BLaER1 (cell line): ENCODE data around the gene FUBP1.
A peak's percentile ranks its signal among the peaks of the same experiment; 100 is the strongest.
"Not testable (repeated sequence)": the region's sequence is repeated elsewhere in the genome, so short reads cannot be mapped to it uniquely, and the experiment has no call there.

Source experiments
- H3K27ac ChIP-seq: shearing (Covaris generic); formaldehyde crosslinking; 2 replicates; pipeline ENCODE4 v1.8.1; 2022
- H3K27me3 ChIP-seq: shearing (Covaris generic); formaldehyde crosslinking; 2 replicates; pipeline ENCODE4 v1.8.1; 2022
- H3K36me3 ChIP-seq: shearing (Covaris generic); formaldehyde crosslinking; 2 replicates; pipeline ENCODE4 v1.8.1; 2022
- H3K4me1 ChIP-seq: shearing (Covaris generic); formaldehyde crosslinking; 2 replicates; pipeline ENCODE4 v1.8.1; 2022
- H3K4me2 ChIP-seq: shearing (Covaris generic); formaldehyde crosslinking; 2 replicates; pipeline ENCODE4 v1.8.1; 2022
- H3K4me3 ChIP-seq: shearing (Covaris generic); formaldehyde crosslinking; 2 replicates; pipeline ENCODE4 v1.8.1; 2022
- H3K9ac ChIP-seq: shearing (Covaris generic); formaldehyde crosslinking; 2 replicates; pipeline ENCODE4 v1.8.1; 2022
- H3K9me3 ChIP-seq: shearing (Covaris generic); formaldehyde crosslinking; 2 replicates; pipeline ENCODE4 v1.8.1; 2022
- H4K20me1 ChIP-seq: shearing (Covaris generic); formaldehyde crosslinking; 2 replicates; pipeline ENCODE4 v1.8.1; 2022
- Cebpa-rat ChIP-seq: shearing (Covaris generic); IDR thresholded peaks from 2 replicates; pipeline ENCODE4 v1.8.1; 2022

Gene FUBP1

DNA sequence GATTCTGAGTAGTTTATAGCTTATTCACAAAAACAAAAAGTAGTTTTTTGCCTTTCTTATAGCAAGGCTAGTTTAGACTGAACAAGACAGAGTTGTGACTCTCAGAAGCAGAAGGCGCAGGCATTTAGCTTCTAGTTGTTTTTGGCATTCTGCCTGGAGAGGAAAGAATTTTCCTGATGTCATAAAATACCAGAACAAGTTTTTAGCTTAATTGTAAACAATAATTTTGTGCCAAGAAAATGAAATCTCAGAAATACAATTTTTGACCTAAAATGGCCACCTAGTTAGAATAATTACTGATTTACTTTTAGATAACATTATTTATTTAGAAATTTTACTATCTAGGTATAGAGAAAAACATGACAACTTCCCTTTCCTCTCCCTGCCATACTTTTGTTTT lies 26.9 kb upstream of the FUBP1 start:
- Histone ChIP-seq H3K4me1 (peaks cover 38% of the 10 kb centered on the region), H3K36me3 (no peaks in the 10 kb centered on the region), H3K27ac (peak overlapping the region; percentile 93; the same call in 1 of the 2 replicates), H3K9me3 (no peaks in the 10 kb centered on the region), H3K9ac (peak overlapping the region; percentile 77; the same call in 1 of the 2 replicates), H3K27me3 (no peaks in the 10 kb centered on the region), H3K4me3 (peak overlapping the region; percentile 64), H3K4me2 (peak overlapping the region; percentile 73), H4K20me1 (no peaks in the 10 kb centered on the region)
- TF ChIP-seq Cebpa-rat, result no peak

DNA sequence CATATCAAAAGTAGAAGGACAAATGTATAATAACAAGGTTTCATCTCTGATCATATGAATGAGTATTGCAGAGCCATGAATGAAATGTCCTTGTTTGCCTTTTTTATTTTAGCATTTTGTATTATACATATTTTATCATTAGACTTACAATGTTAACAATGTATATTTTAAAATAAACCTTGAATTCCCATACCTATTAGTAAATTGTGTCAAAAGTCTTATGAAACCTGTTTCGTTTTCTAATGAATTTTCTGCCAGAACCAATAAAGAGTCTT lies 26.5 kb upstream of the FUBP1 start:
- peaks cover 38% of the 10 kb centered on the region for H3K4me1 ChIP-seq
- peak overlapping the region; percentile 64 for H3K4me3 ChIP-seq
- no peaks in the 10 kb centered on the region for H3K9me3 ChIP-seq
- TF ChIP-seq Cebpa-rat, result no peak
- peak overlapping the region; percentile 77 for H3K9ac ChIP-seq
- peak overlapping the region; percentile 93 for H3K27ac ChIP-seq
- no peaks in the 10 kb centered on the region for H4K20me1 ChIP-seq
- peak overlapping the region; percentile 73 for H3K4me2 ChIP-seq
- no peaks in the 10 kb centered on the region for H3K27me3 ChIP-seq
- H3K36me3 ChIP-seq, result no peaks in the 10 kb centered on the region

DNA sequence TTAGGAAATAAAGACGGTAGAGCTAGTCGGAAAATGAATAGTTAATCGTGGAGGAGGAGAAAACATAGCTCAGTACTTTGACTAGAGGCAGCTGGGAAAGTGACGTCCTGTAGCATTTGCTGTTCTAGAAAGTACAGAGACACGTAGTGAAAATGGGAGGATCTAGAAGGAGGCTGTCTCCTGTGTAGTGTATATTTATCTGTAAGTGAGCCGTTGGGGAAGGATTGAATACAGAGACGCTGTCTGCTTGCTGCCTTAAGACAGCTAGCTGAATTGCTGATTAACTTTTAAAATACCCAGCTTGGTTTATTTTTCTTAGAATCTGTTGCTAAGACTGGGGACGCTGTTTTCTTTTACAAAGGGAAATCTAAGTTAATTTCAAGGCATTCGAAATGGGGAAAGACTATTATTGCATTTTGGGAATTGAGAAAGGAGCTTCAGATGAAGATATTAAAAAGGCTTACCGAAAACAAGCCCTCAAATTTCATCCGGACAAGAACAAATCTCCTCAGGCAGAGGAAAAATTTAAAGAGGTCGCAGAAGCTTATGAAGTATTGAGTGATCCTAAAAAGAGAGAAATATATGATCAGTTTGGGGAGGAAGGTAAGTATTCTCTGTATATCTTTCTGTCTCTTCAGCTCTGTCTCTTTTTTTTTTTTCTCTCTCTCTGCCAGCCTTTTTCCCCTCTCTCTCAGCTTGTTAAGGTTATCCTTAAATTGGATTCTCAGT lies 26.0 kb upstream of the FUBP1 start, which contains the start of gene DNAJB4:
TSS of gene DNAJB4 (plus strand) at position 221 of the 729 bp plus-strand sequence. CDS start at position 393, 172 bp downstream.
- TF ChIP-seq Cebpa-rat, result no peak
- H3K4me3 ChIP-seq, result peak within 1 kb of the TSS; percentile 64
- H3K27ac ChIP-seq, result peak within 1 kb of the TSS; percentile 93
- no peaks in the 10 kb centered on the region for H4K20me1 ChIP-seq
- H3K27me3 ChIP-seq, result no peaks in the 10 kb centered on the region
- H3K9ac ChIP-seq, result peak within 1 kb of the TSS; percentile 77
- H3K9me3 ChIP-seq, result no peaks in the 10 kb centered on the region
- H3K4me1 ChIP-seq, result peaks cover 38% of the 10 kb centered on the region
- H3K4me2 ChIP-seq, result peak within 1 kb of the TSS; percentile 73
- no peaks in the 10 kb centered on the region for H3K36me3 ChIP-seq

DNA sequence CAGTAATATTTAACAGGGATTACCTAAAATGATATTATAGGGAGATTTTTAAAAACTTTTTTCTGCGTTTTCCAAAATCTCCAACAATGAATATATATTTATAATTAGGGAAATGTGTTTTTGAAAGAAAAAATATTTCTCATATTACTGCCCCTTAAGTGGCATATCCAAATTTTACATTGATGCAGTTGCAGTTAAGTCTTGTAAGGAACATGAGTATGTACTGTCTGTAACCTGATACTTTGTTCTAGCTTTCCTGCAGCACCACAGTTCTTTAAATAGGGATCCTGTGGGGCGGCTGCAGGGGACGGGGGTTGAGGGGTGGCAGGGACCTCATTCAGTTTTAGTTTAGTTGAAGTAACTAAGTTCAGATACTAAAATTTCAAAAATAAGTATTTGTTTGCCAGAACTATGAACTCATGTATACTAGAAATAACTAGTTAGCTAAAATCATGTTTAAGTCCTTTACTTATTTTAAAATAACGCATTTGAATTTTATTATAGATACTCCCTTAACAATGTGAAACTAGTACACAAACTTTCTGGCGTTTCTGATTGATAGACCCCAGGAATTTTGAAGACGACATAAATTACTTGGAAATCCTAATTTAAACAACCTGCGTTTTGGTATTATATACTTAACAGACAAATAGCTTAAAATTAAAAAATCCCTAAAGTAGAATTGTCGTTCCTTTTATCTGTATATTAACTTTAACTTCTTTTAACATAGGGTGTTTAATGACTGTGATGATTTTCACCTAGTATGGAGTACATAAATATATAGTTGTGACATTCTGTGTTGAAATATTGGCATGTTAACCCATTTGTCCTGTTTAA lies 25.2 kb upstream of the FUBP1 start:
- Histone ChIP-seq H3K4me2 (peak overlapping the region; percentile 73), H3K27me3 (no peaks in the 10 kb centered on the region), H3K4me1 (peaks cover 38% of the 10 kb centered on the region), H3K9ac (peak overlapping the region; percentile 77), H4K20me1 (no peaks in the 10 kb centered on the region), H3K4me3 (peak overlapping the region; percentile 64), H3K36me3 (no peaks in the 10 kb centered on the region), H3K9me3 (no peaks in the 10 kb centered on the region), H3K27ac (peak overlapping the region; percentile 93)
- no peak for TF ChIP-seq Cebpa-rat

DNA sequence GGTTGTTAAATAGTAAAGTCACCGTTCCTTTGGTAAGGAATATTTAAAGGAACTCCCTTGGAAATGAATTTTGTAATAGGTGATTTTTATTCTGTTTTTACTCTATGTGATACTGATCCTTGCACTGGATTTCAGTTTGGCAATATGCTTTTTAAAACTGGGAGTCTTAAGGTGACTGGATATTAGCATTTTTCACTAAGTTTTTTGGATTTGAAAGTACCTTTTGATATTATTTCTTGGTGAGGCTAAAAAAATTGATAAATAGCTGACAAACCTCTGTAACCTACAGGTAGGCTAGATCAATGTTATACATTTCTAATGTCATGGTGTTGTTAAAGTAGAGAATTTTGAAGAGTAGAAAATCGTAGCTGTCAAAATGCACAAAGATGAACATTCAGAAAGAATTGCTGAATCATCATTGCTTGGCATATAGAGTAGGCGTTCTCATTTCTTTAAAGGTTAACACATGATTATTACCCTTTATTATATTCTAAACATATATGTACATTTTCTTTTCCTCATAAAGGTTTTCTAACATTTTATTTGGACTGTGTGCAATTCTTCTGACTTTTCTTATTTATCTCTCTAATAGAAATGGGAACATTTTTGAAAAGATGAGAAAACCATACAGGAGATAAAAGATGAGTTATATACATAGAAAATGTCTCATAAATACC lies 24.3 kb upstream of the FUBP1 start:
- Histone ChIP-seq H3K4me1 (peaks cover 38% of the 10 kb centered on the region), H3K4me3 (no peak overlapping the region), H3K27me3 (no peaks in the 10 kb centered on the region), H3K36me3 (no peaks in the 10 kb centered on the region), H4K20me1 (no peaks in the 10 kb centered on the region), H3K9me3 (no peaks in the 10 kb centered on the region), H3K4me2 (peak overlapping the region; percentile 73; the same call in 1 of the 2 replicates), H3K9ac (no peak overlapping the region), H3K27ac (no peak overlapping the region)
- no peak for TF ChIP-seq Cebpa-rat

DNA sequence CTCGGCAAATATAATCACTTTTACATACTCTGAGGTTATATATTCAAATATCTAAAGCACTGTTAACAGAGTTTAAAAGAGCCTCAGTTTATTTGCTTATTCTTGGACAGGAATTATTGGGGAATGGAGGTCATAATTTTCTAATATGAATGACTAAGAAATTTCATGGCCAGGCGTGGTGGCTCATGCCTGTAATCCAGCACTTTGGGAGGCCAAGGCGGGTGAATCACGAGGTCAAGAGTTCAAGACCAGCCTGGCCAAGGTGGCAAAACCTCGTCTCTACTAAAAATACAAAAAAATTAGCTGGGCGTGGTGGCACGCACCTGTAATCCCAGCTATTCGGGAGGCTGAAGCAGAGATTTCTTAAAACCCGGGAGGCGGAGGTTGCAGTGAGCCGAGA lies 21.7 kb upstream of the FUBP1 start:
- H3K4me3 ChIP-seq, H3K27me3 ChIP-seq: not testable (repeated sequence)

DNA sequence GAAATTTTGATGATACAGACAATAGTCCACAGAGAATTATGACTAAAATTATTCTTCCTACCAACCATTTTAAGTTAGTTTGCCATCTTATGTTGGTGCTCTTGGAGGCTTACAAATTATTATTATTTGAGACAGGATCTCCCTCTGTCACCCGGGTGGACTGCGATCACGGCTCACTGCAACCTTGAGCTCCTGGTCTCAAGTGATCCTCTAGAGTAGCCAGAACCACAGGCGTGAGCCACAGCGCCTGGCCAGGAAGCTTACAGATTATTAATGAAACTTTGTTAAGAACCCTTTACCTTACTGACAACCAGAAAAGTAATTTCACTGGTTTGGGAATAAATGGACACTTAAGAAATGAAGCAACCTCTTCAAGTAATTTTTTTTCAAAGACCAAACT lies 17.9 kb upstream of the FUBP1 start:
- peaks cover 45% of the 10 kb centered on the region for H3K36me3 ChIP-seq
- no peaks in the 10 kb centered on the region for H4K20me1 ChIP-seq
- H3K4me1 ChIP-seq, result no peaks in the 10 kb centered on the region
- no peak overlapping the region for H3K4me2 ChIP-seq
- H3K4me3 ChIP-seq, result no peak overlapping the region
- TF ChIP-seq Cebpa-rat, result no peak
- H3K9me3 ChIP-seq, result no peaks in the 10 kb centered on the region
- H3K9ac ChIP-seq, result no peak overlapping the region
- H3K27me3 ChIP-seq, result no peaks in the 10 kb centered on the region
- no peak overlapping the region for H3K27ac ChIP-seq

More for the DNA sequence above, 21.7 kb upstream of the FUBP1 start:
- H3K9ac ChIP-seq, H3K4me2 ChIP-seq, H3K9me3 ChIP-seq, H3K27ac ChIP-seq, H4K20me1 ChIP-seq: not testable (repeated sequence)
- peaks cover 22% of the 10 kb centered on the region for H3K36me3 ChIP-seq
- peaks cover 18% of the 10 kb centered on the region for H3K4me1 ChIP-seq

DNA sequence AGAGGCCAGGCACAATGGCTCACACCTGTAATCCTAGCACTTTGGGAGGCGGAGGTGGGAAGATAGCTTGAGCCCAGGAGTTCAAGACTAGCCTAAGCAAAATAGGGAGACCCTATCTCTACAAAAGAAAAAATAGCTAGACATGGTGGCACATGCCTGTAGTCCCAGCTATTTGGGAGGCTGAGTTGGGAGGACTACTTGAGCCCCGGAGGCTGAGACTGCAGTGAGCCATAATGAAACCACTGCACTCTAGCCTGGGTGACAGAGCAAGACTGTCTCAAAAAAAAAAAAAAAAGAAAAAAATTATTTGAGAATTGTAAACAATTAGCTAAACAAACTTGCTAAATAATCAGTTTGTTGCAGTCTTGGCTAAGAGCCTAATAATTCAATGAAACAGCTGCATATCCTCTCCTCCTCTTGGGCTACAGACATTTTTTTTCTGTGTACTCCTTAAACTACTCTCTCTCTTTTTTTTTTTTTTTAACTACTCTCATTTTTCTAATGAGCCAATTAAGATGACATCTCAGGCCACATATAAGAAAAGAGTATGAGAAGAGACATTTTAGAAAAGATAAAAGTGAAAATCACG lies 15.3 kb upstream of the FUBP1 start:
- H3K4me1 ChIP-seq, result no peaks in the 10 kb centered on the region
- no peak overlapping the region for H3K4me2 ChIP-seq
- TF ChIP-seq Cebpa-rat, result no peak
- no peaks in the 10 kb centered on the region for H3K27me3 ChIP-seq
- H3K27ac ChIP-seq, result no peak overlapping the region
- no peaks in the 10 kb centered on the region for H4K20me1 ChIP-seq
- H3K36me3 ChIP-seq, result peaks cover 56% of the 10 kb centered on the region
- H3K9ac ChIP-seq, result no peak overlapping the region
- H3K4me3 ChIP-seq, result no peak overlapping the region
- peaks cover 8% of the 10 kb centered on the region; the same call in 1 of the 2 replicates for H3K9me3 ChIP-seq

DNA sequence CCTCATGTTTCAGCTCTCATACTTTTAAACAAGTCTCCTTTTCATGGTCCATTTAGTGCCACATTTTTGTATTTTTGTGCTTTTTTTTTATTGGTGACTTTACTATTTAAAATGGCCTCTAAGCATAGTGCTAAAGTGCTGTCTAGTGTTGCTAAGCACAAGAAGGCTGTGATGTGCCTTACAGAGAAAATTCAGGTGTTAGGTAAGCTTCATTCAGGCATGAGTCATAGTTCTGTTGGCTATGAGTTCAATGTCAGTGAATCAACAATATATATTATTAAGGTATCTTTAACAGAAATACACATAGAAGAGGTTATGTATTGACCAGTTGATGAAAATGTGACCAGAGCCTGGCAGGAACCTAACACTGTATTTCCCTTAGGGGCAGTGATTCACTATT lies 12.8 kb upstream of the FUBP1 start:
- Histone ChIP-seq H3K4me1 (no peaks in the 10 kb centered on the region), H3K36me3 (peaks cover 52% of the 10 kb centered on the region), H3K9me3 (peaks cover 8% of the 10 kb centered on the region; the same call in 1 of the 2 replicates), H3K27me3 (no peaks in the 10 kb centered on the region), H3K9ac (no peak overlapping the region), H4K20me1 (no peaks in the 10 kb centered on the region), H3K4me3 (no peak overlapping the region), H3K27ac (no peak overlapping the region), H3K4me2 (no peak overlapping the region)
- no peak for TF ChIP-seq Cebpa-rat
